Measurements from ENCODE around the gene RFC4. TPM values are rescaled to one million over a fixed set of nuclear protein-coding genes. Genes with fewer than 3 reads are reported as not detected.

Gene RFC4
- total and polyA plus RNA-seq, 2 of the 4 experiments (the other 2 are of a cell fraction), result 19.5 to 27.9 TPM

- no peak overlapping the region for H2AK9ac ChIP-seq (replicated peaks; ENCODE audit: low read depth, low read length, poor library complexity)
- DNase-seq, result peak; percentile 61
- H2AK5ac ChIP-seq (ENCODE audit: low read depth, low read length), result no peak overlapping the region
- H3K14ac ChIP-seq (replicated peaks; ENCODE audit: low read depth, low read length), result no peak overlapping the region
- peak; percentile 45 for ATAC-seq (ENCODE audit: low read depth)
- no peak overlapping the region for H3K27ac ChIP-seq (ENCODE audit: insufficient read depth, low read length)
- no peak overlapping the region for H2BK15ac ChIP-seq (ENCODE audit: low read depth, low read length)
- no peaks in the 10 kb centered on the region for H3K9me3 ChIP-seq (ENCODE audit: control insufficient read depth, insufficient read depth, low read length)
- no peak overlapping the region for H4K91ac ChIP-seq (ENCODE audit: insufficient read depth, low read depth, low read length)
- no peak overlapping the region for H2BK5ac ChIP-seq (ENCODE audit: low read depth, low read length, poor library complexity, severe bottlenecking)
- H4K8ac ChIP-seq (ENCODE audit: low read depth in 2 of 2, low read length in 2 of 2), result 0 out of 4 replicates have a peak overlapping the region, but pooled peaks of 1 of the 2 experiments have one; percentile 22
- H4K20me1 ChIP-seq (ENCODE audit: insufficient read depth, low read length), result peaks cover 59% of the 10 kb centered on the region
- no peaks in the 10 kb centered on the region; the same call in 1 of the 2 replicates for H3K4me1 ChIP-seq (ENCODE audit: control insufficient read depth, insufficient read depth, low read length)
- no peaks in the 10 kb centered on the region for H3K9me1 ChIP-seq (ENCODE audit: insufficient read depth, low read length)
- ChIA-PET CTCF (no interaction called here), POLR2A (ENCODE audit: unreplicated experiment) (no interaction called here)
- TF ChIP-seq MAFK (IDR thresholded peaks at IDR 0.05; ENCODE audit: low read depth, low read length) (no peak), FOS (IDR thresholded peaks at IDR 0.05; ENCODE audit: low read depth, low read length) (no peak), CTCF (conservative IDR thresholded peaks at IDR 0.05; ENCODE audit: low read depth, low read length) (no peak), RCOR1 (IDR thresholded peaks at IDR 0.05; ENCODE audit: insufficient replicate concordance, low read length) (no peak), MXI1 (IDR thresholded peaks at IDR 0.05; ENCODE audit: borderline replicate concordance, low read depth, low read length) (no peak), RFX5 (IDR thresholded peaks at IDR 0.05; ENCODE audit: low read depth, low read length) (no peak), POLR2A (IDR thresholded peaks at IDR 0.05; ENCODE audit: low read depth, low read length) (peak; percentile 83)
- H3K36me3 ChIP-seq (ENCODE audit: control insufficient read depth, insufficient read depth, low read length), result peaks cover 36% of the 10 kb centered on the region
- in situ Hi-C loops (cut with MboI; ENCODE audit: low sequenced_read_pairs), result no loop called here
- BruUV-seq (replicated peaks), result no TSS peak
- no peak overlapping the region for H2BK20ac ChIP-seq (ENCODE audit: low read depth, low read length)
- H3K27me3 ChIP-seq (ENCODE audit: control insufficient read depth, insufficient read depth, low read length), result no peaks in the 10 kb centered on the region
- no peak overlapping the region for H4K5ac ChIP-seq (ENCODE audit: low read depth, low read length)
- H3K56ac ChIP-seq (ENCODE audit: extremely low read depth, insufficient read depth, low read length), result no peak overlapping the region
- intact Hi-C loops (cut with micrococcal nuclease), result no loop called here
- dilution Hi-C loops (cut with HindIII; ENCODE audit: low sequenced_read_pairs, unreplicated experiment), result no loop called here
- no peak overlapping the region for H3K4ac ChIP-seq (ENCODE audit: low read depth, low read length)
- no peak overlapping the region for H2AFZ ChIP-seq (replicated peaks; ENCODE audit: low read length, poor library complexity)
- H3K4me2 ChIP-seq (ENCODE audit: low read depth, low read length), result no peak overlapping the region
- no peak overlapping the region for H3K4me3 ChIP-seq (ENCODE audit: insufficient read depth, low read depth, low read length)
- H2BK120ac ChIP-seq (ENCODE audit: low read depth, low read length), result no peak overlapping the region
- no peak overlapping the region for H3K9ac ChIP-seq (ENCODE audit: low read depth, low read length)
- peaks cover 6 to 21% of the 10 kb centered on the region in 2 experiments; a peak in 3 of 4 replicates for H3K79me1 ChIP-seq (ENCODE audit: low read depth in 1 of 2, low read length in 2 of 2)
- WGBS, 2 experiments (ENCODE audit: extremely low coverage in 2 of 2, insufficient read length in 1 of 2), result no CpG with 5 or more reads among the region's 8 CpGs
- H3K18ac ChIP-seq (ENCODE audit: low read depth, low read length), result no peak overlapping the region
- H3K23ac ChIP-seq (ENCODE audit: low read depth, low read length), result no peak overlapping the region
Measured at GRCh38 chr3:186790261-186790981, 15.9 kb downstream of the RFC4 start.
